HEK293 (cell line): ENCODE results near the gene RARRES2.

Experiments
- BCL11B ChIP-seq: fragments of 450-650 bp; formaldehyde crosslinking; IDR thresholded peaks from 2 replicates; pipeline ENCODE4 v1.5.1; 2016; ENCODE audit warnings: low read depth, missing biosample characterization, missing genetic modification characterization
- EGR2 ChIP-seq: fragments of 450-650 bp; formaldehyde crosslinking; IDR thresholded peaks from 2 replicates; pipeline ENCODE4 v1.5.1; 2016; ENCODE audit warnings: low read depth, missing biosample characterization, missing genetic modification characterization
- GLIS2 ChIP-seq: fragments of 450-650 bp; formaldehyde crosslinking; IDR thresholded peaks from 2 replicates; pipeline ENCODE4 v1.5.1; 2016; ENCODE audit warnings: missing biosample characterization, missing genetic modification characterization
- KLF10 ChIP-seq: fragments of 450-650 bp; IDR thresholded peaks from 2 replicates; pipeline ENCODE4 v1.5.1; 2018; ENCODE audit warnings: missing biosample characterization, mild to moderate bottlenecking, missing genetic modification characterization
- SP2 ChIP-seq: fragments of 450-650 bp; formaldehyde crosslinking; IDR thresholded peaks from 2 replicates; pipeline ENCODE4 v1.5.1; 2016; ENCODE audit warnings: missing biosample characterization, missing genetic modification characterization
- SP3 ChIP-seq: fragments of 450-650 bp; formaldehyde crosslinking; IDR thresholded peaks from 2 replicates; pipeline ENCODE4 v1.5.1; 2016; ENCODE audit warnings: missing biosample characterization, missing genetic modification characterization
- ZEB2 ChIP-seq: fragments of 450-650 bp; formaldehyde crosslinking; IDR thresholded peaks from 2 replicates; pipeline ENCODE4 v1.5.1; 2016; ENCODE audit warnings: missing biosample characterization, missing genetic modification characterization
- ZFP69B ChIP-seq: fragments of 450-650 bp; formaldehyde crosslinking; IDR thresholded peaks from 2 replicates; pipeline ENCODE4 v1.5.1; 2016; ENCODE audit warnings: missing biosample characterization, missing genetic modification characterization
- ZNF184 ChIP-seq: fragments of 450-650 bp; IDR thresholded peaks from 2 replicates; pipeline ENCODE4 v1.5.1; 2018; ENCODE audit warnings: missing biosample characterization, mild to moderate bottlenecking, missing genetic modification characterization
- ZNF335 ChIP-seq: fragments of 450-650 bp; formaldehyde crosslinking; conservative IDR thresholded peaks from 2 replicates; pipeline ENCODE4 v1.5.1; 2016; ENCODE audit warnings: missing biosample characterization, missing genetic modification characterization
- ZNF366 ChIP-seq: fragments of 450-650 bp; formaldehyde crosslinking; conservative IDR thresholded peaks from 2 replicates; pipeline ENCODE4 v1.5.1; 2016; ENCODE audit warnings: missing biosample characterization, missing genetic modification characterization
- ZNF423 ChIP-seq: fragments of 450-650 bp; formaldehyde crosslinking; IDR thresholded peaks from 2 replicates; pipeline ENCODE4 v1.5.1; 2016; ENCODE audit warnings: missing biosample characterization, missing genetic modification characterization
- ZNF610 ChIP-seq: fragments of 450-650 bp; formaldehyde crosslinking; IDR thresholded peaks from 2 replicates; pipeline ENCODE4 v1.5.1; 2016; ENCODE audit warnings: missing biosample characterization, missing genetic modification characterization, borderline replicate concordance
- ZSCAN30 ChIP-seq: fragments of 450-650 bp; IDR thresholded peaks from 2 replicates; pipeline ENCODE4 v1.5.1; 2018; ENCODE audit warnings: missing biosample characterization, mild to moderate bottlenecking, missing genetic modification characterization, moderate library complexity
- TF ChIP-seq, protein P1 (sequence below): fragments of 450-650 bp; formaldehyde crosslinking; IDR thresholded peaks from 2 replicates; pipeline ENCODE4 v1.5.1; 2017; ENCODE audit warnings: missing biosample characterization, missing genetic modification characterization
- TF ChIP-seq, protein P2 (sequence below): fragments of 450-650 bp; formaldehyde crosslinking; conservative IDR thresholded peaks from 2 replicates; pipeline ENCODE4 v1.5.1; 2016; ENCODE audit warnings: low read depth, missing biosample characterization, missing genetic modification characterization
- TF ChIP-seq, protein P3 (sequence below): fragments of 450-650 bp; formaldehyde crosslinking; IDR thresholded peaks from 2 replicates; pipeline ENCODE4 v1.5.1; 2016; ENCODE audit warnings: missing biosample characterization, missing genetic modification characterization
- TF ChIP-seq, protein P4 (sequence below): fragments of 450-650 bp; formaldehyde crosslinking; optimal IDR thresholded peaks from 2 replicates; pipeline ENCODE3; 2016; ENCODE audit warnings: missing biosample characterization, mild to moderate bottlenecking, missing genetic modification characterization

Gene RARRES2

DNA sequence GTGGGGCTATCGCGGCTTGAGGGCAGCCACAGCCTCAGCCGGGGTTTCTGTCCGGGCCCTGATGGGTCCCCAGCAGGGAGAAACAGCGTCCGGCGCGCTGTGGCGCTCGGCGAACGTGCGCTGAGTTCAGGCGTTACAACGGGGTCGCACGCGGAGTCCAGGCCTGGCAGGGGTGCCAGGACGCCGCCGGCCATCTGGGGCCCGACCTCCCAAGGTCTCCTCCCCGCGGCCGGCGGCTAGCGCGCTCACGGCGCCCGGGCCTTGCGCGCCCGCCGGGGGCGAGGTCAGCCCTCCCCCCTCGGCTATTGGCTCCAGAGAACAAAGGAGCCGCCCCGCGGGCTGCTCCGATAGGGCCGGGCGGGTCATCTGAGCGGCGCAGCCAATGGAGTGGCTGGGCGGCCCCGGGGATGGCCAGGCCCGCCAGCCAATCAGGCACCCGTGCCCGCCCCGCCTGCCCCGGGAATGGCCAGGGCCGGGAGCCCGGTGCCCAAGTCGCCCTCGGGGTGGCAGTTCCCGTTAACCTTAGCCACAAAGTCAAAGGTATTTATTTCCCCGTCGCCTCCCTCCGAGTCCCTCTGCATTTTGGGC lies 37.5 kb upstream of the RARRES2 start, which contains the start of gene ZNF775 (continued):
- TF ChIP-seq, protein P1, sequence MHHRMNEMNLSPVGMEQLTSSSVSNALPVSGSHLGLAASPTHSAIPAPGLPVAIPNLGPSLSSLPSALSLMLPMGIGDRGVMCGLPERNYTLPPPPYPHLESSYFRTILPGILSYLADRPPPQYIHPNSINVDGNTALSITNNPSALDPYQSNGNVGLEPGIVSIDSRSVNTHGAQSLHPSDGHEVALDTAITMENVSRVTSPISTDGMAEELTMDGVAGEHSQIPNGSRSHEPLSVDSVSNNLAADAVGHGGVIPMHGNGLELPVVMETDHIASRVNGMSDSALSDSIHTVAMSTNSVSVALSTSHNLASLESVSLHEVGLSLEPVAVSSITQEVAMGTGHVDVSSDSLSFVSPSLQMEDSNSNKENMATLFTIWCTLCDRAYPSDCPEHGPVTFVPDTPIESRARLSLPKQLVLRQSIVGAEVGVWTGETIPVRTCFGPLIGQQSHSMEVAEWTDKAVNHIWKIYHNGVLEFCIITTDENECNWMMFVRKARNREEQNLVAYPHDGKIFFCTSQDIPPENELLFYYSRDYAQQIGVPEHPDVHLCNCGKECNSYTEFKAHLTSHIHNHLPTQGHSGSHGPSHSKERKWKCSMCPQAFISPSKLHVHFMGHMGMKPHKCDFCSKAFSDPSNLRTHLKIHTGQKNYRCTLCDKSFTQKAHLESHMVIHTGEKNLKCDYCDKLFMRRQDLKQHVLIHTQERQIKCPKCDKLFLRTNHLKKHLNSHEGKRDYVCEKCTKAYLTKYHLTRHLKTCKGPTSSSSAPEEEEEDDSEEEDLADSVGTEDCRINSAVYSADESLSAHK, result peak; percentile 20; the same call in 1 of the 2 replicates
- TF ChIP-seq, protein P2, sequence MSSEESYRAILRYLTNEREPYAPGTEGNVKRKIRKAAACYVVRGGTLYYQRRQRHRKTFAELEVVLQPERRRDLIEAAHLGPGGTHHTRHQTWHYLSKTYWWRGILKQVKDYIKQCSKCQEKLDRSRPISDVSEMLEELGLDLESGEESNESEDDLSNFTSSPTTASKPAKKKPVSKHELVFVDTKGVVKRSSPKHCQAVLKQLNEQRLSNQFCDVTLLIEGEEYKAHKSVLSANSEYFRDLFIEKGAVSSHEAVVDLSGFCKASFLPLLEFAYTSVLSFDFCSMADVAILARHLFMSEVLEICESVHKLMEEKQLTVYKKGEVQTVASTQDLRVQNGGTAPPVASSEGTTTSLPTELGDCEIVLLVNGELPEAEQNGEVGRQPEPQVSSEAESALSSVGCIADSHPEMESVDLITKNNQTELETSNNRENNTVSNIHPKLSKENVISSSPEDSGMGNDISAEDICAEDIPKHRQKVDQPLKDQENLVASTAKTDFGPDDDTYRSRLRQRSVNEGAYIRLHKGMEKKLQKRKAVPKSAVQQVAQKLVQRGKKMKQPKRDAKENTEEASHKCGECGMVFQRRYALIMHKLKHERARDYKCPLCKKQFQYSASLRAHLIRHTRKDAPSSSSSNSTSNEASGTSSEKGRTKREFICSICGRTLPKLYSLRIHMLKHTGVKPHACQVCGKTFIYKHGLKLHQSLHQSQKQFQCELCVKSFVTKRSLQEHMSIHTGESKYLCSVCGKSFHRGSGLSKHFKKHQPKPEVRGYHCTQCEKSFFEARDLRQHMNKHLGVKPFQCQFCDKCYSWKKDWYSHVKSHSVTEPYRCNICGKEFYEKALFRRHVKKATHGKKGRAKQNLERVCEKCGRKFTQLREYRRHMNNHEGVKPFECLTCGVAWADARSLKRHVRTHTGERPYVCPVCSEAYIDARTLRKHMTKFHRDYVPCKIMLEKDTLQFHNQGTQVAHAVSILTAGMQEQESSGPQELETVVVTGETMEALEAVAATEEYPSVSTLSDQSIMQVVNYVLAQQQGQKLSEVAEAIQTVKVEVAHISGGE, result no peak; the same call in 1 of the 2 replicates
- TF ChIP-seq ZNF423 (tag by site-specific recombination), result peak; percentile 59; the same call in 1 of the 2 replicates
- TF ChIP-seq ZEB2, result peak; percentile 39; the same call in 1 of the 2 replicates
- TF ChIP-seq EGR2 (tag by site-specific recombination), result no peak
- peak; percentile 68; the same call in 1 of the 2 replicates for TF ChIP-seq ZSCAN30
- 0 out of 2 replicates have a peak, but pooled peaks have one; percentile 7 for TF ChIP-seq BCL11B (tag by site-specific recombination)
- TF ChIP-seq GLIS2 (tag by site-specific recombination), result peak; percentile 95
- no peak for TF ChIP-seq ZNF366 (tag by site-specific recombination)
- TF ChIP-seq, protein P3, sequence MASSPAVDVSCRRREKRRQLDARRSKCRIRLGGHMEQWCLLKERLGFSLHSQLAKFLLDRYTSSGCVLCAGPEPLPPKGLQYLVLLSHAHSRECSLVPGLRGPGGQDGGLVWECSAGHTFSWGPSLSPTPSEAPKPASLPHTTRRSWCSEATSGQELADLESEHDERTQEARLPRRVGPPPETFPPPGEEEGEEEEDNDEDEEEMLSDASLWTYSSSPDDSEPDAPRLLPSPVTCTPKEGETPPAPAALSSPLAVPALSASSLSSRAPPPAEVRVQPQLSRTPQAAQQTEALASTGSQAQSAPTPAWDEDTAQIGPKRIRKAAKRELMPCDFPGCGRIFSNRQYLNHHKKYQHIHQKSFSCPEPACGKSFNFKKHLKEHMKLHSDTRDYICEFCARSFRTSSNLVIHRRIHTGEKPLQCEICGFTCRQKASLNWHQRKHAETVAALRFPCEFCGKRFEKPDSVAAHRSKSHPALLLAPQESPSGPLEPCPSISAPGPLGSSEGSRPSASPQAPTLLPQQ, result peak; percentile 40; the same call in 1 of the 2 replicates
- peak; percentile 87 for TF ChIP-seq SP3 (tag by site-specific recombination)
- 0 out of 2 replicates have a peak, but pooled peaks have one; percentile 51 for TF ChIP-seq ZNF610 (tag by site-specific recombination)
- no peak for TF ChIP-seq ZNF184 (tag by site-specific recombination)
- peak; percentile 90 for TF ChIP-seq SP2 (tag by site-specific recombination)
- TF ChIP-seq, protein P4, sequence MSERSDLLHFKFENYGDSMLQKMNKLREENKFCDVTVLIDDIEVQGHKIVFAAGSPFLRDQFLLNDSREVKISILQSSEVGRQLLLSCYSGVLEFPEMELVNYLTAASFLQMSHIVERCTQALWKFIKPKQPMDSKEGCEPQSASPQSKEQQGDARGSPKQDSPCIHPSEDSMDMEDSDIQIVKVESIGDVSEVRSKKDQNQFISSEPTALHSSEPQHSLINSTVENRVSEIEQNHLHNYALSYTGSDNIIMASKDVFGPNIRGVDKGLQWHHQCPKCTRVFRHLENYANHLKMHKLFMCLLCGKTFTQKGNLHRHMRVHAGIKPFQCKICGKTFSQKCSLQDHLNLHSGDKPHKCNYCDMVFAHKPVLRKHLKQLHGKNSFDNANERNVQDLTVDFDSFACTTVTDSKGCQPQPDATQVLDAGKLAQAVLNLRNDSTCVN (tag by site-specific recombination), result peak; percentile 78
- TF ChIP-seq ZNF335 (tag by site-specific recombination), result peak; percentile 78
- TF ChIP-seq KLF10 (tag by site-specific recombination), result peak; percentile 61; the same call in 1 of the 2 replicates
- peak; percentile 29; the same call in 1 of the 2 replicates for TF ChIP-seq ZFP69B
